DMS79 (cell line): ENCODE data around the gene KAZN.

ENCODE experiments used
- DNase-seq: peaks from one replicate; lab custom pipeline; 2025; lab: John Stamatoyannopoulos, UW

KAZN gene

DNA sequence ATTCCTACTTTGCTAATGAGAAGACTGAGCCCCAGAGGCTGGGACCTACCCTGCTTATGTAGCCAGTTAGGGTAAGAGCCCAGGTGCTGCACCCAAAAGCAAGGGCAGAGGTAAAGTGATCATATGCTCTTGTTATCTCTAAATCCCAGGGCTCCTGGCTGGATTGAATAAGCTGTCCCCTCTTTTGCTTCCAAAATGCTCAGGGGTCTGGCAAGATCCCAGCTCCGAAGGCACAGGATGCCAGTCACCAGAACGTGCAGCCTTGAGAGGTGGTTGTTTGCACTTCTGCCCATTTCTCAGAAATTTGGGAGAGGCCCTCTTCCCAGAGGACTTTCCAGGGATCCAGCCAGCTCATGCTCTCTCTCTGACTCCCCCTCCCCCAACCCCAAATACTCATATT is 412.7 kb downstream of the KAZN start:
- no peak for DNase-seq

DNA sequence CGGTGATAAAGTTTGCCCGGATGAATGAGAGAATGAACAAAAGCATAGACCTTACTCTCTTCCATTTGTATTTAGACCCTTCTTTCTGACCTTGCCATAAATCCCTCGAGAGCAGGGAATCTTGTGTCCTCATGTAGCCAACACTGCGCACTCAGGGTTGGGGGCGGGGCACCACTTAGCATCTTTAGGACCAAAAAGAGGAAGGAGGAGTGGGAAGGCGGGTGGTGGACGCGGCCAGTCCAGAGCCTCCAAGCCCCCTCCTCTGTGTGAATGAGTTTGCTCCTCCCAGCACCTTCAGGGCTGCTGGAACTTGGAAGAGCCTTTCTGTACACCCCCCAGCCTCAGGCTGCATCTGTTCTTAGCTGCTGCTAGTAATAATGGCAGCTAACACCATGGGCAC is 413.2 kb downstream of the KAZN start:
- DNase-seq = no peak

DNA sequence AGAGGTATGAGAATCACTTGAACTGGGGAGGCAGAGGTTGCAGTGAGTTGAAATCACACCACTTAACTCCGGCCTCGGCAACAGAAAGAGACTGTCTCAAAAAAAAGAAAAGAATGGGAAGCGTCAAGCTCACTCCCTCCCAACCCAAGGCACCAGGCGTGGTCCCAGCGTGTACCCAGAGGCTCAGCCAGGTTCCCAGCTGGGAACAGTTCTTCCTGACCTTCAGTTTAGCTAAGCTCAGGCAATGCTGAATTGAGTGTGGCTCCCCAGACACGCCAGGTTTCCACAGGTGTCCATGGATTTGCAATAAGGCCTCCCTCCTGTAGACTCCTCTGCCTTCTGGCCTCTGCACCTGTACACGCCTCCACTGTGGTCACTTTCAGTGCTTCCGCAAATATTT is 414.3 kb downstream of the KAZN start:
- no peak for DNase-seq

DNA sequence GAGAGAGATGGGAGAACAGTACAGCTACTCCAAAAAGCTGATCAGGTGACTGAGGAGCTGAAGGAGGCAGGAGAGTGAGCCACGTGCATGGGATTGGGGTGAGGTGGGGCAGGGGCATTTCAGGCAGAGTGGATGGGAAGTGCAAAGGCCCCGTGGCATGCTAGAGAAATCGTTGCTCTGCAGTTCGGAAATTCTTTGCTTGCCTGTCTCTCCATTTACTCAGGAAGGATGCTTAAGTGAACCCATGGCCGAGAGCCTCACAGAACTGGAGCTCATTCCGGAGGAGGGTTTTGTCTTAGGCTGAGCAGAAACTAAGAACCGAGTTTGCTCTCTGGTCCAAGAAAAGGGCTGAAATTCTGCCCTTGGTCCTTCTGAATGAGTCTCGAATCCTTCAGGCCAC is 415.3 kb downstream of the KAZN start:
- DNase-seq = no peak

DNA sequence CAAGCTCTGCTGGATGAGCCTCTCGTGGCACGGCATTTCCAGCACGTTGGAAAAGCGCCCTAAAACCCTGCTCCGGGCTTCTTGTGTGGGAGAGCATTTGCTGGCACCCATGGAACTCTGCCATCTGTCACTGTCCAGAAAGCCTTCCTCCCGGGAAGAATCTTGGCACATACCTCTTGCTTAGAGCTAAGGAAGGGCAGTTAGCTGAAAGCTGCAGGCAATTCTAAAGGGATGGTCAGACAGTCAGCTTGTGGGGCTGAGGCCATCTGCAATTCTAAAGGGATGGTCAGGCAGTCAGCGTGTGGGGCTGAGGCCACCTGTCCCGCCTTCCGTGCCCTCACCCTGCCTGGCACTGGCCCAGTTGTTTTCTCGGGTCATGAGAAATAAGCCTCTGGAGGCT is 416.0 kb downstream of the KAZN start:
- DNase-seq = no peak

DNA sequence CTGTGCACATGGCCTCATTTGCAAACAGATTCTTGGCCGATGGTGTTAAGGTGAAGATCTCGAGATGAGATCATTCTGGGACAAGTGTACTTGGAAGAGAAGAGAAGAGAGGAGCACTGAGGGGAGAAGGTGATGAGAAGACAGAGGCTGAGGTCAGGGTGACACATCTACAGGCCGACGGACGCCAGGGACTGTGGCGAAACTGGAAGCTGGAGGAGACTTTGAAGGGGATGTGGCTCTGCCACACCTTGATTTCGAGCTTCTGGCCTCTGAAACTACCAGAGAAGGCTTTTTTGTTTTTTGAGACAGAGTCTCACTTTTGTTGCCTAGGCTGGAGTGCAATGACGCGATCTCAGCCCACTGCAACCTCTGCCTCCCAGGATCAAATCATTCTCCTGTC is 417.5 kb downstream of the KAZN start:
- DNase-seq = no peak

DNA sequence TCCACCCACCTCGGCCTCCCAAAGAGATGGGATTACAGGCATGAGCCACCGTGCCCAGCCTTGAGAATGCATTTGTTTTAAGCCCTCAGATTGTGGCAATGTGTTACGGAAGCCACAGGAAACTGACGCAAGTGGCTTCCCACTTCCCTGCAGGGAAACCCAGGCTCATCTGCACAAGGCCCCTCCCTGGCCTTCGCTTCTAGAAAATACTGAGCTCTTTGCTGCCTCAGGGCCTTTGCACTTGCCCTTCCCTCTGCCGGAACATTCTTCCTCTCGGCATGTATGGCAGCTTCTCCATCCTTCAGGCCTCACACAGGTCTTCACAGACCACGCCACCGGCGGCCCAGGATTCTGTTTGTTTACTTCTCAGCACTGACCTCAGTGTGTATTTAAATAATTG is 418.0 kb downstream of the KAZN start:
- no peak for DNase-seq

DNA sequence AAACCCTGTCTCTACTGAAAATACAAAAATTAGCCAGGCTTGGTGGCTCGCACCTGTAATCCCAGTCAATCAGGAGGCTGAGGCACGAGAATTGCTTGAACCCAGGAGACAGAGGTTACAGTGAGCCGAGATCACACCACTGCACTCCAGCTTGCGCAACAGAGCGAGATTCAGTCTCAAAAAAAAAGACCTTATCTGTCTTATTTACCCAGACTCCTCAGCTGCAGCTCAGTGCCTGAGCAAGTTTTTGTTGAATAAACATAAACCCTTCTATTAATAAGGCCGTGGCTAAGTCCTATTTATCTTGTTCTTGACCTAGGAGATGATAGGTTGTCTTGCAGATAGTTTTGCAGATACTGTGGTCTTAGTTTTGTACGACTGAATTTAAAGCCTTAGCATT is 418.6 kb downstream of the KAZN start:
- no peak for DNase-seq

DNA sequence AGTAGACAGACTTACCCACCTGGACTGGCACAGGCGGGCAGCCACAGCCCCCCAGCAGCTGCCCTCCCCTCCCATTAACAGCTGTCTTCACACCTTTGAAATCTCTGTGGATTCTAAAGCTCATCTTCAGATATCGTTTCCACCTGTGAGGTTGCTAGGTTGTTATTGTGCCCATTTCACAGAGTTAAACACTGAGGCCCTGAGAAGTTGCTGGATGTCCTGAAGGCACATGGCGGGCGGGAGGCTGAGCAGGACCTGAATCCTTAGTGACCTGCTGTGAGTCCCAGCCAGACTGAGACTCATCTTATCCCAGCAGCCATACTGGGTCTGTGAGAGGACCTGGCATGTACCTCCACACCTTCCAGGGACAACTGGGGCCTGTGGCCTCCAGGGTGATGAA is 420.3 kb downstream of the KAZN start:
- DNase-seq = no peak

DNA sequence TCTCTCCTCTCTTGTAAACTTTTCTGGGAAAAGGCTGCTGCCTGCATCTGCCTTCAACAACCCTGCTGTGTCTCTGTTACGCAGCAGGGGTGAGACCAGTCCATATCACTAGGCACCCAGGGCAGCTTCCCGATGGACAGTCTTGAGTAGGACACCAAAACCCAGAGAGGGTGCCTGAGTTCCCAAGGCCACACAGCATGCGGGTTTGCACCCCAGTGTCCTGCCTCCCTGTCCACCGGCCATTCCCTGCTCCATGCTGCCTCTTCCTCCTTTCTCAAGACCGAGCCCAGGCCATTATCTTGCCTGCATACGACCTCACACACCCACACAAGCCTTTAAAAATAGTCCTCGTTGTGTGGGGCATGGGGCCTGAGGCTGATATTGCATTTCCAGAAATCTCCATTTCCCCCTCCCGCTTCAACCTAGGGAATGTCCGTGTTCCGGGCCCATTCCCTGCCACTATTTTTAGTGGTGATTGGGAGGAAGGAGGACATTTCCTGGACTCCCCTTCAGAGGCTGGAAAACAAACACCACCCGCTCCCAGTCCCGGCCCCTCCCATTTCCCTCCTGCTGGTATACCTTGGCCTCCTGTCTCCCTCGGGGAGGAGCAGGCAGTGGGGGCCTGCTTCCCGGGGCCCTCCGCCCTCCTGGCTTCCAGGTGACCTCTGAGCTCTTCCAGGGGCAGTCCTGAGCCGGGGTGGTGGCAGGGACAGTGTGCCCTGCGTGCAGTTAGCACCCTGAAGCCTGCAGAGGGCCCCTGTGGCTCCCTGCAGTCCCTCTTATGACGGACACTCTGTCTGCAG is 422.7 kb downstream of the KAZN start:
- no peak for DNase-seq

DNA sequence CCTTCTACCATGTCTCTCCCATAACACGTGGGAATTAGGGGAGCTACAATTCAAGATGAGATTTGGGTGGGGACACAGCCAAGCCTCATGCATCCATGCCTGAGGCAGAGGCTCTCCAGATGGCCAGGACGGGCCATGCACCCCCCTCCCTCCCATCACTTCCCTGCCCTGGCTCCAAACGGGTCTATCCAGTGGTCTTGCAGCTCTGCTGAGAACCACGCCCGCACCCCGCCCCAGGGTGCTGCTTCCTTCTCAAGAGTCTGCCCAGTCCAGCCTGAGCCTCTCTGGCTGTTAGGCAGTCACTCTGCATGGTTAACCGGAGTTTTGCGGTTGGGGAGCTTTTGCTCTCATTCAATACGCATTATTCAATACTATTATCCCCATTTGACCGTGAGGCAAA is 423.6 kb downstream of the KAZN start:
- no peak for DNase-seq

DNA sequence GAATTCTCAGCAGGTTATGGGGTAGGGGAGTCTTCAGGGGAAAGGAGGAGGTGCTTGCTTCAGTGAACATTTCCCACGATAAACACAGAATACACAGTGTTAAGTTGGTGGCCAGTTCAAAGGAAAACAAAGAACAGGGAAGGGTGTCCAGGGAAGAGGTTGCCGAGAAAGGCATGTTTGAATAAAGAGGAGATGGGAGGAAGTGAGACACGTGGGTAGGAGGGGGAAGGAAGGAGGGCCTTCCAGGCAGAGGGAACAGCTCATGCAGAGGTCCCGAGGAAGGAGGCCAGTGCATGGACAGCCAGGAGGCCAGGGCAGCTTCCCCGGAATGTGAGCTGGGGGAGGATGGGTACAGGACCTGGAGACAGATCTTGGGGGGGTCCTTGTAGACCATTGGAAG is 424.7 kb downstream of the KAZN start:
- DNase-seq = no peak

DNA sequence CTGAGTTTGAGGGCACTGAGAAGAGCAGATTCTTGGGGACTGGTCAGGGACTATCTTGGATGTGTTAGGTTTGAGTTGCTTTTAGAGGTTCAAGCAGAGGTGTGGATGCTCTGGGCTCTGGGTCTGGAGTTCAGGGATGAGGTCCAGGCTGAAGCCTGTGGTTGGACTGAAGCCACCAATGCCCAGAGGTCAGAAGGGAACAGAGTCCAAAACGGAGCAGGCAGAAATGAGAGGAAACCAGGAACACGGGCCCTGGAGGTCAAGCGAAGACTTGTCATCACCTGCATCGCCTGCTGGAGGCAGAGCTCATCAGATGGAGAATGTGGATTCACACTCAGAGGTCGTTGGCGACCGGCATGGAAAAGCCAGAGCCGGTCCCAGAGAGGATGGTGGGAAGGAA is 425.5 kb downstream of the KAZN start:
- DNase-seq = no peak

DNA sequence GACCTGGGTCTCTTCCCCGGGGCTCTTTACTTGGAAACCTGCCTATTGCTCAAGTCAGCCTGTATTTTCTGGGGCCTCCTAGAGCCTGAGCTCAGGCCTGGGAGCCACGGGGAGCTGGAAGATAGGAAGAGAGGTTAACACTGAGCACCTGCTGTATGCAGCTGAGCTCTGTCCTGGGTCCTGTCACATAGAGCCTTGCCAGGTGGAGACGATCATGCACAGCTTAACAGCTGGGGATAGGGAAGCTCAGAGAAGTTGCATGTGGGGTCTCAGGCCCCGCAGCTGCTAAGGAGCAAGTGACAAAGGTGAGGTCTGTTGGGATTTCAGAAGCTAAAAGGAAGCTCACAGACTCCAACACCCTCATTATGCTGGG is 427.6 kb downstream of the KAZN start:
- DNase-seq = no peak

DNA sequence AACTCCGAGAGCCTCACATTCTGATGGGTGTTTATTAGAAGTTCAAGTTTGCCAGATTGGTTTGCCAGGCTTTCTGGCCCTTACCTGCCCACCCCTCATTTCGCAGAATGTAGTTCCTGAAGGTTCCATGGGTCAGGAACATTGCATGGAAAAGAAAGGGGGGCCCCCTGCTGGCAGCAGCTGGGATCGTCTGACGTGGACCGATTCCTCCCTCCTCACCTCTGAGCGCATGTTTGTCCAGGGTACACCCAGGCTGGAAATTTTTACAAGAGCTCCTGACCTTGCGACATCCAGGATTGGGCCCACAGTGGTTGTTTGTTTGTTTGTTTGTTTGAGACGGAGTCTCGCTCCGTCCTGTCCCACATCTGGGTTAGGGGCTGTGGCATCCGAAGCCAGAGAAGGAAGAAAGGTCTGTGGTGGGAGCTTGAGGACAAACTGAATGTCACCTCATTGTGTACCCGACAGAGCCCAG is 429.1 kb downstream of the KAZN start:
- DNase-seq = no peak

DNA sequence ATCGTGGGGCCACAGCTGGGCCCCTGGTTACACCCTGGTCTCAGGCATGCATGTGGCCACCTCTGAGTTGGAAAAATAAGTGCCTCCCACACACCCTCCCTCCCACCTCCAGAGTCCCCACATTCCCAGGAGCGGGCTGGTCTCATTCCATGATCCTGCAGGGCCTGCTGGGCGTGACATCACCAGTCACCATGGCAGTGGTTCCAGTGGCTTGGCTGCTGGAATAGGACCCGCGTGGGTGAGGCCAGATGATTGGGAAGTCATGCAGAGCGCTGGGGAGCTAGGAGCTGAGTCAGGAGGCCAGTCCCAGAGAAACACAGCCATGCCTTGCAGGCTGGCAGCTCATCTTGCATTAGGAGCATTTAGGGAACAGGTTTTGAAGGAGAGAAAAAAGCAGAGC is 429.6 kb downstream of the KAZN start:
- DNase-seq = no peak

DNA sequence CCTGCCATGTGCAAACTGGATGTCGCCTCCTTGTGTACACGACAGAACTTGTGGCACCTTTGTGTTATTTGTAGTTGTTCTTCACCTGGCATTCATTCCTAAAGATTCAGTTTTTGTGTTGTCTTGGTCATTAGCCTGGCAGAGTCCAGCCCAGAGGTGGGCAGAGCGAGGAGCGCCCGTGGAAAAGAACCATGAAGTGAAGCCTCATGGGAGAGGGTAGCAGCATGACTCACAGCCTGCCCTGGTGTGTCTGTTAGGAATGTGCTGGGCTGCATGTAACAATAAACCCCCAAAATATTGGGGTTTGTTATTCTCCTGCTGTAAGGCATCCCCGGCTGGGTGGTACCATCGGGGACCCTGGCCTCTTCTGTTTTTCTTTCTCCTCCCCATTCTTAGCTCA is 430.1 kb downstream of the KAZN start:
- DNase-seq = no peak

DNA sequence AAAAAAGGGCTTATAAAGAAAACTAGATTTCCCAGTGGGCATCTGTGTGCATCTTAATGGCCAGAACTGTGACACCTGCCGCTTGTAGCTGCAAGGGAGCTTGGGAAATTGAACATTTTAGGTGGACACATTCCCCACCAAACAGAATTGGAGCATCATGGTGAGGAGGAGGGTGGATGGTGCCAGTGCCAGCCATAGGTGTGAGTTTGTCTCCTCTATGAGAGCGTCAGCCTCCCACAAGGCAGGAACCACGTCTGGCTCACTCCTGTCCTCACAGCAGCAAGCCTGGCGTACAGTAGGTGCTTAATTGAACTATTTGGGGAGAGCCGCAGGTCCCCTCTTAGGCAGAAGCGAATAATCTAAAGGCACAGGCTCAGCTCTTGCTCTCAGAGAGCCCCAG is 430.6 kb downstream of the KAZN start:
- DNase-seq = no peak

DNA sequence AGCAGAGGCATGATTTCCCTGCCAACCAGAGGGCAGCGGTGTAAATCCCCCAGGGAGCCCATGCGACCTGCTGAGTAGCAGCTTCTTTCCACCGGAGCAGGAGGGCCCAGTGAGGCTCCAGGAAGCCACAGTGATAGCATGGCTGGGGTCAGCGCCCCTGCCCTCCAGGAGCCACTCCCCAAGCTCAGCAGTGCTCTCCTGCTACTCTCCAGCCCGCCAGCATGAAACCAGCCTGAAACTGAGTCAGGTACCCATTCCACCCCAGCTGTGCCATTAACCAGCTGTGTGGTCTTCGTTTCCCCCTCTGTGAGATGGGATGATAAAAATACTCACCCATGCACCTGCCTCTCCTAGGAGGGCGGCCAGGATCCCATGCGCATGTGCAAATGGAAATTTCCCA is 431.3 kb downstream of the KAZN start:
- DNase-seq = no peak

DNA sequence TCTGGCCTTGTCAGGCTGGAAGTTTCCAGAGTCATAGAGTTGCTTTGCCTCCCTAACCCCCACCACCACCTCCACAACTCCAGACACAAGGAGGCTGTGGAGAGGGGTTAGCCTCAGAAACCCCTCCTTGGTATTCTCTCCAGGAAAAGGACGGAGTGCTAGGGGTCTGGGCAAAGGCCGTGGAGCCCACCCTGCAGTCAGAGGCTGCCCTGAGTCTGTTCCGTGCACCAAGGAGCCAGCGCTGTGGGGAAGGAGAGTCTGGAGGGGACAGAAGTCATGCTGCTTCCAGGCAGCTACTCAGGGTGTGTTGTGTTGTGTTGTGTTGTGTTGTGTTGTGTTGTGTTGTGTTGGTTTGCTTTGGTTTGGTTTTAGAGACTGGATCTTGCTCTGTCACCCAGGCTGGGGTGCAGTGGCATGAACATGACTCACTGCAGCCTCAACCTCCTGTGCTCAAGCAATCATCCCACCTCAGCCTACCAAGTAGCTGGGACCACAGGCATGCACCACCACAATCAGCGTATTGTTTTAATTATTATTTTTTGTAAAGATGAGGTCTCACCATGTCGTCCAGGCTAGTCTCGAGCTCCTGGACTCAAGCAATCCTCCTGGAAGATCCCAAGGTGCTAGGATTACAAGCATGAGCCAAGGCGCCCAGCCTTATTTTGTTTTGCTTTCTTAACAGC is 432.9 kb downstream of the KAZN start:
- DNase-seq = no peak

DNA sequence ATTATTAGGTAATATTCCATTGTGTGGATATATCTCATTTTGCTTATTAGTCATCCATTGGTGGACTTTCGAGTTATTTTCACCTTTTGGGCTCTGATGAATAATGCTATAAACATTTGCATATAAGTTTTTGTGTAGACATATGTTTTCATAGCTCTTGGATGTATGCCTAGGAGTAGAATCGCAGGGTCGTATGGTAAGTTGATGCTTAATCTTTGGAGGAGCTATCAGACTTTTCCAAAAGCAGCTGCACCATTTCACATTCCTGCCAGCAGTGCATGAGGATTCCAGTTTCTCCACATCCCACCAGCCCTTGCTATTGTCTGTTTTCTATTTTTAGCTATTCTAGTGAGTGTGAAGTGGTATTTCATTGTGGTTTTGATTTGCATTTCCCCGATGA is 434.8 kb downstream of the KAZN start:
- DNase-seq = no peak

DNA sequence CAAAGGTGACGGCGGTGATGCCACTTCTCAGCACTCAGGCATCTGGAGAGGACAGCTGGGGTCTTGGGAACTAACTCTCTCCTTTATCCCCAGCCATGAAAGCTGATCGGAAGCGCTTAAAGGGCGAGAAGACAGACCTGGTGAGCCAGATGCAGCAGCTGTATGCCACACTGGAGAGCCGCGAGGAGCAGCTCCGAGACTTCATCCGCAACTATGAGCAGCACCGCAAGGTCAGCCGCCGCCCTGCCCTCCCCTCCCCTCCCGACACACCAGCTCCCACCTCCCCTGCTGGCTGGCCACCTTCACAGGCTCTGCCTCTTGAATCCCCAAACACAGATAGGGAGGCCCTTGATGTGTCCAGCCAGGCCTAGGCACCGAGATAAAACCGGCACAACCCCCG is 436.2 kb downstream of the KAZN start:
- no peak for DNase-seq

DNA sequence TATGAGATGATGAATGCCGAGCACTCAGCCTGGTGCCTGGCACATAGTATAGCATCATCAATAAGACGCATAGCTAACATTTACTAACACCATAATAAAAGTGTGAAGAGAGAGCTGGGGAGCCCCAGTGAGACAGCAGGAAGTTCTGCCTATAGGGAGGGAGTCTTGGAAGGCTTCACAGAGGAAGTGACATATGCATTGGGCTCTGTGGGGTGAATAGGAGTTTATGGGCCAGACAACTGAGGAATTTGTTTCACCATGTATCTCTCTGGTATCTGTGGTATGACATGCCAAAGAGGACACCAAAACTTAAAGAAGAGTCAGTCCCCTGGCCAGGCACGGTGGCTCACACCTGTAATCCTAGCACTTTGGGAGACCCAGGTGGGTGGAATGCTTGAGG is 436.8 kb downstream of the KAZN start:
- DNase-seq = no peak

DNA sequence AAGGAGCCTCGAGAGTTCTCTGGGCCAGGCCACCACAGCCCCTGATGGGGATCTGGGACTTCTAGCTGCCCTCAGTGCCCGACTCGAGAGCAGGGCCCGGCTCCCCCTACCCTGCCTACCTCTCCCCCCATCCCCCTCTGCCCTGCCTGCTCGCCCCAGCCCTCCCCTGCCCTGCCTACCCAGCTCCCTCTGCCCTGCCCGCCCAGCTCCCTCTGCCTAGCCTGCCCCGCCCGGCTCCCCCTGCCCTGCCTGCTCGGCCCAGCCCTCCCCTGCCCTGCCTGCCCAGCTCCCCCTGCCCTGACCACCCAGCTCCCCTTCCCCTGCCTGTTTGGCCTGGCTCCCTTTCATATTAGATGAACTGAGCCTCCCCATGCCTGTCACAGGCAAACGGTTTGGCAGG is 437.6 kb downstream of the KAZN start:
- DNase-seq = no peak
